ENCODE data around the gene DLGAP1. TPM values are rescaled to one million over a fixed set of nuclear protein-coding genes. Genes with fewer than 3 reads are reported as not detected.

DLGAP1 gene
- total RNA-seq, 1 donor from 2014 or later: 0.36 TPM

DNA sequence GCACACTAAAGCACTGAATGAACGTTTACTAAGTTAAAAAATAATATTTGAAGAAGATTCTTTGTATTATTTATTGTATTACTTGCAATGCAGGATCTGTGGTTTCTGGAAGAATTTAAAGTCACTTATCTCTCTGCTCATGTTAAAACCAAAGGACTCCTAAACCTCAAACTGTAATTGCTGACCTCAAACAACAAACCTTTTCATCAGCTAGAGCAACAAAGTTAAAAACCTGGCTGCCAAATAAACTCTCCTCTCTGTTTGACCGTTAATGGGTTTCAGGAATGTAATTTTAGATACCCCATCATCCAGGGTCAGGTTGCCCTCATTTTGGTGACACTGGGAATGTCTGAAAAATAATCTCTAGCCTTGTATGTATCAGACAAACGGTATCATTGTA, 766.0 kb downstream of the DLGAP1 start:
- peaks cover 7% of the 10 kb centered on the region for H3K27me3 Mint-ChIP-seq (ENCODE audit: insufficient read depth)
- no peak overlapping the region for H3K27ac Mint-ChIP-seq
- intact Hi-C loops (cut with micrococcal nuclease): no loop called here
- H3K9me3 Mint-ChIP-seq: no peaks in the 10 kb centered on the region
- H3K36me3 Mint-ChIP-seq (ENCODE audit: low read depth): no peaks in the 10 kb centered on the region
- no peaks in the 10 kb centered on the region for H3K4me1 Mint-ChIP-seq (ENCODE audit: low read depth)
- DNase-seq (ENCODE audit: low spot score): no peak
- H3K4me3 Mint-ChIP-seq: no peak overlapping the region

DNA sequence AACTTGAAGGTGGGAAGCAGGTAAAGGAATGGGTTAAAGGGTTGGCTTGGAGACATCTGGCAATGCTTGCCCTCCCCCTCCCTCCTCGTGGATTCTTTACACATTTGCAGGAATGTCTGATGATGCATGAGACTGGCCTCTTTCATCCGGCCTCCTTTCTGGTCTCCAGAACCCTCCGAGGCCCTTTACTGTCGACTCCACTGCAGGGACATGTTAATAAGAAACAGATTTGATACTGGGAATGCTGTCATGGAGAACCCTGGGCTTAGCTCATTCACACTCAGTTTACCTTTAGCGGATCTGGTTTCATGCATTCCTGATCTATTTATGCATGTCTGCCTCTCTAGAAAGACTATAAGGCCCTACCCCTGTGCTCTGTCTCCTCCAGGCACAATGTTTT, 766.4 kb downstream of the DLGAP1 start:
- no peaks in the 10 kb centered on the region for H3K4me1 Mint-ChIP-seq (ENCODE audit: low read depth)
- H3K9me3 Mint-ChIP-seq: no peaks in the 10 kb centered on the region
- H3K27me3 Mint-ChIP-seq (ENCODE audit: insufficient read depth): peaks cover 7% of the 10 kb centered on the region
- intact Hi-C loops (cut with micrococcal nuclease): no loop called here
- H3K36me3 Mint-ChIP-seq (ENCODE audit: low read depth): no peaks in the 10 kb centered on the region
- H3K4me3 Mint-ChIP-seq: no peak overlapping the region
- no peak for DNase-seq (ENCODE audit: low spot score)
- no peak overlapping the region for H3K27ac Mint-ChIP-seq

GRCh38 chr18:3683483-3683882, 771.6 kb downstream of the DLGAP1 start:
- Mint-ChIP-seq H3K4me1 (ENCODE audit: low read depth) (no peaks in the 10 kb centered on the region), H3K9me3 (peaks cover 15% of the 10 kb centered on the region), H3K27me3 (ENCODE audit: insufficient read depth) (peaks cover 3% of the 10 kb centered on the region), H3K27ac (no peak overlapping the region), H3K36me3 (ENCODE audit: low read depth) (peaks cover 3% of the 10 kb centered on the region), H3K4me3 (no peak overlapping the region)
- intact Hi-C loops (cut with micrococcal nuclease): no loop called here
- DNase-seq (ENCODE audit: low spot score): no peak

DNA sequence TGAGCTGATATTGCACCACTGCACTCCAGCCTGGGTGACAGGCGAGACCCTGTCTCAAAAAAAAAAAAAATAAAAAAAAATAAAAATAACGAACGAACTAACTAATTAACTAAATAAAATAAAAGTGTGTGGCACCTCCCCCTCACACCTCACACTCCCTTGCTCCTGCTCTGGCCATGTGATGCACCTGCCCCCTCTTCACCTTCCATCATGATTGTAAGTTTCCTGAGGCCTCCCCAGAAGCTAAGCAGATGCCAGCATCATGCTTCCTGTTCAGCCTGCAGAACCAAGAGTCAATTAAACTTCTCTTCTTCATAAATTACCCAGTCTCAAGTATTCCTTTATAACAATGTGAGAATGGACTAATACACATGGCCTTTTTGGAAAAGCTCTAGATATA, 773.0 kb downstream of the DLGAP1 start:
- Mint-ChIP-seq H3K9me3 (peaks cover 15% of the 10 kb centered on the region), H3K4me3 (no peak overlapping the region), H3K4me1 (ENCODE audit: low read depth) (no peaks in the 10 kb centered on the region), H3K27ac (no peak overlapping the region), H3K36me3 (ENCODE audit: low read depth) (peaks cover 3% of the 10 kb centered on the region), H3K27me3 (ENCODE audit: insufficient read depth) (peaks cover 3% of the 10 kb centered on the region)
- DNase-seq (ENCODE audit: low spot score): no peak
- intact Hi-C loops (cut with micrococcal nuclease): no loop called here

DNA sequence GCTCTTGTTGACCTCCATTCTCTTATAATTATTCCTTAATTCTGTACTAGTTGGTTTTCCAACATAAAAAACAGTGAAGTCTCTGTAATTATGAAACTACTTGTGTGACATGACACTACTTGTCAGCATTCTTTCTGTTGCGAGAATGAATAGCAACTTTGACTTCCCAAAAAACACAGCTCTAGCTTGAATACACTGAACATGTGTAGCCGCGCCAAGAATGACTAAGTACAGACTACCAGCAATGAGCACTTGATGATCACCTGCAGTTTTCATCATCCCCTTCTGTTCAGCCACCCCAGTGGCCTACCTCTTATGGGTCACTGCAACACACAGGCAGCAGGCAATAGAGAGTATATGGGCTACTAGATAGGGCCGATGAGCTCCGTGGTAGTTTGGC, 775.9 kb downstream of the DLGAP1 start:
- intact Hi-C loops (cut with micrococcal nuclease): no loop called here
- peaks cover 7% of the 10 kb centered on the region for H3K27me3 Mint-ChIP-seq (ENCODE audit: insufficient read depth)
- H3K9me3 Mint-ChIP-seq: peaks cover 15% of the 10 kb centered on the region
- H3K27ac Mint-ChIP-seq: no peak overlapping the region
- peaks cover 3% of the 10 kb centered on the region for H3K36me3 Mint-ChIP-seq (ENCODE audit: low read depth)
- no peaks in the 10 kb centered on the region for H3K4me1 Mint-ChIP-seq (ENCODE audit: low read depth)
- no peak for DNase-seq (ENCODE audit: low spot score)
- no peak overlapping the region for H3K4me3 Mint-ChIP-seq

GRCh38 chr18:3675994-3676393, 779.1 kb downstream of the DLGAP1 start:
- peaks cover 3% of the 10 kb centered on the region for H3K36me3 Mint-ChIP-seq (ENCODE audit: low read depth)
- peaks cover 13% of the 10 kb centered on the region for H3K27me3 Mint-ChIP-seq (ENCODE audit: insufficient read depth)
- intact Hi-C loops (cut with micrococcal nuclease): no loop called here
- DNase-seq (ENCODE audit: low spot score): no peak
- no peak overlapping the region for H3K27ac Mint-ChIP-seq
- no peak overlapping the region for H3K4me3 Mint-ChIP-seq
- peaks cover 4% of the 10 kb centered on the region for H3K9me3 Mint-ChIP-seq
- H3K4me1 Mint-ChIP-seq (ENCODE audit: low read depth): no peaks in the 10 kb centered on the region

- Mint-ChIP-seq H3K27me3 (ENCODE audit: insufficient read depth) (peaks cover 16% of the 10 kb centered on the region), H3K36me3 (ENCODE audit: low read depth) (no peaks in the 10 kb centered on the region), H3K4me1 (ENCODE audit: low read depth) (no peaks in the 10 kb centered on the region), H3K4me3 (no peak overlapping the region), H3K9me3 (no peaks in the 10 kb centered on the region), H3K27ac (no peak overlapping the region)
- DNase-seq (ENCODE audit: low spot score): no peak
- intact Hi-C loops (cut with micrococcal nuclease): no loop called here
Measured at GRCh38 chr18:3675446-3675845, 779.7 kb downstream of the DLGAP1 start.

DNA sequence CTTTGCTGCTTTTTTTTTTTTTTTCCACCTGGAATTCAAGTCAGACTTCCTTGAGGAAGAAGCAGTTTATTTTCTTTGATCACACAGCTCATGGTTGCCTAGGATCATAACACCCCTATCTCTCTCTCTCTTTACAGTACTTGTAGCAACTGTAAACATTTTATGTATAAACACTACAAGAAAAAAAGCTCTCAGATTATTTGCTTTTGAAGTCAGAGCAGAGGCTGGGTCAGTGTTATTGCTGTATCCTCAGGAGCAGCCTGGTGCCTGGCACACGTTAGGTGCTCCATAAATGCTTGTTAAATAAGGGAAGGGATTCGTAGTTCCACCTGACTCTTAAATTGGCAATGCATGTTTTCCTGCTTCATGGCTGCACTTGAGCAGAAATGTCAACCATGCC, 783.9 kb downstream of the DLGAP1 start:
- Mint-ChIP-seq H3K36me3 (ENCODE audit: low read depth) (no peaks in the 10 kb centered on the region), H3K9me3 (no peaks in the 10 kb centered on the region), H3K27me3 (ENCODE audit: insufficient read depth) (peaks cover 15% of the 10 kb centered on the region), H3K4me3 (no peak overlapping the region), H3K27ac (no peak overlapping the region), H3K4me1 (ENCODE audit: low read depth) (no peaks in the 10 kb centered on the region)
- DNase-seq (ENCODE audit: low spot score): no peak
- intact Hi-C loops (cut with micrococcal nuclease): no loop called here

GRCh38 chr18:3669376-3669775, 785.7 kb downstream of the DLGAP1 start:
- Mint-ChIP-seq H3K27me3 (ENCODE audit: insufficient read depth) (peaks cover 12% of the 10 kb centered on the region), H3K36me3 (ENCODE audit: low read depth) (no peaks in the 10 kb centered on the region), H3K4me1 (ENCODE audit: low read depth) (peaks cover 15% of the 10 kb centered on the region), H3K4me3 (no peak overlapping the region), H3K9me3 (no peaks in the 10 kb centered on the region), H3K27ac (no peak overlapping the region)
- no peak for DNase-seq (ENCODE audit: low spot score)
- intact Hi-C loops (cut with micrococcal nuclease): no loop called here

DNA sequence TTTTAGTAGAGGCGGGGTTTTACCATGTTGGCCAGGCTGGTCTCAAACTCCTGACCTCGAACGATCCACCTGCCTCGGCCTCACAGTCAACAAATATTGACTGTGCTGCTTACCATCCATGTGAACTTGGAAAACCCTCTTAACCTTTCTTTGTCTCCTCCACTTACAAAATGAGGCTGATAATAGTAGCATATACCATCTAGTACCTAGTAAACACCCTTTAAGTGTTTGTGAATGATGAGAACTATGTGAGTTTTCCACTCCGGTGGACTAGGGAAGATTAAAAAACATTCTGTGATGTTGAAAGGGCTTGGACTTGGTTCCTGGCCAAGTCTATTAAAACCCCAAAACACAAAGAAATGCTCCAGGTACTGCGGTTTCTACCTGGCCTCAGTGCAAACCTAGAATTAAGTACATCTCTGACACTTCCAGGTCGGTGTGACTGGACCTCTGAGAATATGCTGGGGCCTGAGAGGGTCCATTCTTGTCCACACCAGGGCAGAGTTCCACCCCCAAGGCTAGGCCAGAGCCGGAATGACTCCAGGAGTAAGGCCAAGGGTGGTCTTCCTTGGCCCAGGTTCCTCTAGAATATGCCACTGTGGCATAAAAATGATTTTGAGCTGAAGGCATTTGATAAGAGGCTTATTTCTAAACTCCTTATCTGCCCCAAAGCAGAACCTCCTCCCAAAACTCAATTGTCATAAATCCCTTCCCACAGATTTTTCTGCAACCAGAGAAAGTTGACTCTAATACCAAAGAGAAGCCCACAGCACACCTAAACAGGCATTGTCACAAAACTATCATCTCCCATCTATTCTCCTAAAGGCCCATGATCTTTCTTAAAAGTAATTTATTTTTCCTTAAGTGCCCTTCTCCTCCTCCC, 787.6 kb downstream of the DLGAP1 start:
- Mint-ChIP-seq H3K4me1 (ENCODE audit: low read depth) (peaks cover 26% of the 10 kb centered on the region), H3K4me3 (no peak overlapping the region), H3K27ac (no peak overlapping the region), H3K27me3 (ENCODE audit: insufficient read depth) (peaks cover 12% of the 10 kb centered on the region), H3K9me3 (no peaks in the 10 kb centered on the region), H3K36me3 (ENCODE audit: low read depth) (no peaks in the 10 kb centered on the region)
- no peak for DNase-seq (ENCODE audit: low spot score)
- intact Hi-C loops (cut with micrococcal nuclease): loop anchor here (2.0 kb wide), 1 partner anchor 287 kb away; no protein-coding TSS in a partner anchor

GRCh38 chr18:3666526-3667254, 788.4 kb downstream of the DLGAP1 start:
- no peak overlapping the region for H3K27ac Mint-ChIP-seq
- peaks cover 34% of the 10 kb centered on the region for H3K4me1 Mint-ChIP-seq (ENCODE audit: low read depth)
- intact Hi-C loops (cut with micrococcal nuclease): loop anchor here (1.0 to 2.0 kb wide), 10 partner anchors 42 to 385 kb away; no protein-coding TSS in a partner anchor
- DNase-seq (ENCODE audit: low spot score): no peak
- H3K36me3 Mint-ChIP-seq (ENCODE audit: low read depth): no peaks in the 10 kb centered on the region
- no peak overlapping the region for H3K4me3 Mint-ChIP-seq
- peaks cover 4% of the 10 kb centered on the region for H3K9me3 Mint-ChIP-seq
- peaks cover 9% of the 10 kb centered on the region for H3K27me3 Mint-ChIP-seq (ENCODE audit: insufficient read depth)

DNA sequence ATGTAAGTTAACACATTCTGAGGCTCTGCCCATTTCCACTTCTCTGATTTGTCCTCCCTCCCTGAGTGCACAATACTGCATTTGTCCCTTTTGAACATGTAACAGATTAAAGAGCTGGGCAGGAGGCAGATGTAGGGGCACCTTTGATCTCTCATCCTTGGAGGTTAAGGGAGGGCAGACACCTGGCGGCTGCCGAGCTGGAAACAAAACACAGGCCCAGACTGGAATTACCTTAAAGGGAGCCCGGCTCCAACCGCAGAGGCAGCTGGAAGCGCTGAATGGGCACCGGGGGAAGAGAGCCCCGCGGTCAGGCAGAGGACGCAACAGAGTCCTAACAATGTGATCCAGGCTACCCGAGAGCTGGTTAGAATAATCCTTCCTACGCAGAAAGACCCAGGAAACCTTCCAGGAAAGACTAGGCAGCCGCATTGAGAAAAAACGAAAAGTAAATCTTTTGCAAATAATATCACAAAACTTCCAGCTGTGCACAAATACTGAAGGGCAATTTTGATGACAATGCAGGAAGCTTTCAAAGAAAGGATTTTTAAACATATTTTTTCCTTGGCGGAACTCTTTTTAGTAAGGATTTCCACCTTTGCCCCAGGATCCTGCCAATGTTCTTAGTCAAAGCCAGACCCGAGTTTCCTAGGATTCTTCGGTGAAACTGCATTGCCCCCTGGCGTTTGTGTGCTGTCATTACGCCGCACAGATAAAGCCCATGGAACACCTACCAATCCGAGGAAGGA, 789.2 kb downstream of the DLGAP1 start:
- H3K36me3 Mint-ChIP-seq (ENCODE audit: low read depth): peaks cover 2% of the 10 kb centered on the region
- H3K4me3 Mint-ChIP-seq: peak overlapping the region; percentile 57
- H3K9me3 Mint-ChIP-seq: peaks cover 4% of the 10 kb centered on the region
- H3K4me1 Mint-ChIP-seq (ENCODE audit: low read depth): peaks cover 42% of the 10 kb centered on the region
- peak; percentile 59 for DNase-seq (ENCODE audit: low spot score)
- H3K27ac Mint-ChIP-seq: no peak overlapping the region
- peaks cover 5% of the 10 kb centered on the region for H3K27me3 Mint-ChIP-seq (ENCODE audit: insufficient read depth)
- intact Hi-C loops (cut with micrococcal nuclease): loop anchor here (1.0 to 2.0 kb wide), 10 partner anchors 42 to 385 kb away; no protein-coding TSS in a partner anchor

Data from activated T-helper 1 cell treated with anti-CD3 and anti-CD28 coated beads, Interleukin-12 subunit alpha, Interleukin-12 subunit beta, Interleukin-2, Interleukin-4 antibody, amounts not matched to agents 30 ng/mL and 10 ng/mL and 1 ng/mL, durations not matched to agents 14 hours and 24 hours and 36 hours (primary cell).